Progenitor cell of endocrine pancreas (in vitro differentiated cells): ENCODE measurements around the gene STX7. TPM values are rescaled to one million over a fixed set of nuclear protein-coding genes. Genes with fewer than 3 reads are reported as not detected.

Experiments used
- DNase-seq: peaks from one replicate; pipeline ENCODE4 v3.0.0; 2021; ENCODE audit warnings: low spot score; ENCODE audit not compliant: unreplicated experiment
- H3K27ac Mint-ChIP-seq: 2 replicates; pipeline ENCODE4 v1.8.0; 2021; ENCODE audit warnings: mild to moderate bottlenecking, moderate library complexity, mixed read lengths
- H3K27me3 Mint-ChIP-seq: 2 replicates; pipeline ENCODE4 v1.8.0; 2021; ENCODE audit warnings: mixed read lengths
- H3K36me3 Mint-ChIP-seq: 2 replicates; pipeline ENCODE4 v1.8.0; 2022; ENCODE audit warnings: mixed read lengths; ENCODE audit not compliant: insufficient read depth
- H3K4me1 Mint-ChIP-seq: 2 replicates; pipeline ENCODE4 v1.8.0; 2021; ENCODE audit warnings: low read depth, mixed read lengths
- H3K4me3 Mint-ChIP-seq: 2 replicates; pipeline ENCODE4 v1.8.0; 2021; ENCODE audit warnings: low read depth, mild to moderate bottlenecking, moderate library complexity, mixed read lengths
- H3K9me3 Mint-ChIP-seq: 2 replicates; pipeline ENCODE4 v1.8.0; 2021; ENCODE audit warnings: low read depth, mixed read lengths
- total RNA-seq: library from RNA; stranded (reverse); gene quantifications from 2 replicates; pipeline ENCODE4 v1.2.1, GENCODE V29; 2021
- TF ChIP-seq, protein P1 (sequence below): fragments of 200-600 bp; sonication (generic); IDR thresholded peaks from one replicate; pipeline ENCODE4 v1.5.0; 2021; ENCODE audit warnings: antibody characterized with exemption, mild to moderate bottlenecking; ENCODE audit not compliant: unreplicated experiment

STX7 gene
- total RNA-seq, 1 donor from 2014 or later, result 40.5 TPM

DNA sequence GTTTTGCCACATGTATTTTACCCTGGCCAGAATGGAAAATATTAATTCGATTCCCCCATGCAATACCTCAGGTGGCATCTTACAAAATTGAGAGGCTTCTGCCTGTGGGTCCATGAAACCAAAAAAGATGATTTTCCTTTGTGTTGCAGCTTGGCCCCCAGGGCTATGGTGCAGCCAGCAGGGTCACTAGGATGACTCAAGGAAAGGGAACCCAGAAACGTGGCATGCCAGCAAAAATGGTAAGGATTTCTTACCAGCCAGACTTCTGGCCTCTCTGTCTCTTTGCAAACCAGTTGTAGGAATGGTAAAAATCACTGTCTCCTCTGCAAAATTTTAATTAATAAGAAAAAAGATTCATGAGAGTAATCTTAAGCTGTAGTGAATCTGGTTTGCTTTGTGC lies 13.5 kb upstream of the STX7 start:
- H3K36me3 Mint-ChIP-seq, result no peaks in the 10 kb centered on the region
- no peaks in the 10 kb centered on the region for H3K4me1 Mint-ChIP-seq
- TF ChIP-seq, protein P1, sequence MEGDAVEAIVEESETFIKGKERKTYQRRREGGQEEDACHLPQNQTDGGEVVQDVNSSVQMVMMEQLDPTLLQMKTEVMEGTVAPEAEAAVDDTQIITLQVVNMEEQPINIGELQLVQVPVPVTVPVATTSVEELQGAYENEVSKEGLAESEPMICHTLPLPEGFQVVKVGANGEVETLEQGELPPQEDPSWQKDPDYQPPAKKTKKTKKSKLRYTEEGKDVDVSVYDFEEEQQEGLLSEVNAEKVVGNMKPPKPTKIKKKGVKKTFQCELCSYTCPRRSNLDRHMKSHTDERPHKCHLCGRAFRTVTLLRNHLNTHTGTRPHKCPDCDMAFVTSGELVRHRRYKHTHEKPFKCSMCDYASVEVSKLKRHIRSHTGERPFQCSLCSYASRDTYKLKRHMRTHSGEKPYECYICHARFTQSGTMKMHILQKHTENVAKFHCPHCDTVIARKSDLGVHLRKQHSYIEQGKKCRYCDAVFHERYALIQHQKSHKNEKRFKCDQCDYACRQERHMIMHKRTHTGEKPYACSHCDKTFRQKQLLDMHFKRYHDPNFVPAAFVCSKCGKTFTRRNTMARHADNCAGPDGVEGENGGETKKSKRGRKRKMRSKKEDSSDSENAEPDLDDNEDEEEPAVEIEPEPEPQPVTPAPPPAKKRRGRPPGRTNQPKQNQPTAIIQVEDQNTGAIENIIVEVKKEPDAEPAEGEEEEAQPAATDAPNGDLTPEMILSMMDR, result no peak
- DNase-seq, result no peak
- H3K9me3 Mint-ChIP-seq, result no peaks in the 10 kb centered on the region
- no peak overlapping the region for H3K27ac Mint-ChIP-seq
- H3K4me3 Mint-ChIP-seq, result no peak overlapping the region
- H3K27me3 Mint-ChIP-seq, result peaks cover 3% of the 10 kb centered on the region

DNA sequence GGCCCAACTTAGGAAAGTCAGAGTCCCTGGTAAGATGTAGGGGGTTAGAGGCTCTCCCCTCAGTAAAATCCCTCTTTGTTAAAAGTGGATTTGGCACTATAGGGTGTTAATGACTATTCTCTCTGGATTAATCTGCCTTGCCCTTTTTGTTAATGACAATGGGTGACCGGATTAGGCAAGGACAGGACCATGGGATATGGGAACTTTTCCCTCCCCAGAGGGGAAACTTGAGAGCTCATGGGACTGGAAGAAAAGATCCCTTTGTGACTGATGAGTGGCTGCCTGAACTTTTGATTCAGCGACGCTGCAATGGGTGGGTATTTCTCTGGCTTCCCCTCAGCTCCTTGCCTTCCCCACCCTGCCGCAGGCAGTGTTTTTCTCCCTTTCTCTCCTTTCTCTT lies 12.9 kb upstream of the STX7 start:
- Mint-ChIP-seq H3K9me3 (no peaks in the 10 kb centered on the region), H3K36me3 (no peaks in the 10 kb centered on the region), H3K27ac (no peak overlapping the region), H3K27me3 (peaks cover 3% of the 10 kb centered on the region), H3K4me1 (no peaks in the 10 kb centered on the region), H3K4me3 (no peak overlapping the region)
- TF ChIP-seq, protein P1, result no peak
- no peak for DNase-seq

DNA sequence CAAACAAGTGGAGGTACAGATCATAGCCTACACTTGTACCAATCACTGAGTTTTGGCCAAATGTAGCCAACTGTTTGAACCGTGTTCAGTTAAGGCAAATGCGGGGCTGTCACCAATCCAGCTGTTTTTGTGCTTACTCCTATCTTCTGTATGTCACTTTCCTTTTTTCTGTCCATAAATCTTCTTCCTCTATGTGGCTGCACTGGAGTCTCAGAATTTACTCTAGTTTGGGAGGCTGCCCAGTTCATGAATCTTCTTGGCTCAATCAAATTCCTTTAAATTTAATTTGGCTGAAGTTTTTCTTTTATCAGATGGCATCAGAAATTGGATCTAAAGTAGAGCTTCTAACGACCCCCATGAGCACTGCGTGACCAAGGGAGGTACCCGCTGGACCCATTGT lies 11.7 kb upstream of the STX7 start:
- Mint-ChIP-seq H3K36me3 (no peaks in the 10 kb centered on the region), H3K27me3 (peaks cover 3% of the 10 kb centered on the region), H3K9me3 (no peaks in the 10 kb centered on the region), H3K4me1 (no peaks in the 10 kb centered on the region), H3K27ac (no peak overlapping the region), H3K4me3 (no peak overlapping the region)
- no peak for DNase-seq
- TF ChIP-seq, protein P1, result no peak

DNA sequence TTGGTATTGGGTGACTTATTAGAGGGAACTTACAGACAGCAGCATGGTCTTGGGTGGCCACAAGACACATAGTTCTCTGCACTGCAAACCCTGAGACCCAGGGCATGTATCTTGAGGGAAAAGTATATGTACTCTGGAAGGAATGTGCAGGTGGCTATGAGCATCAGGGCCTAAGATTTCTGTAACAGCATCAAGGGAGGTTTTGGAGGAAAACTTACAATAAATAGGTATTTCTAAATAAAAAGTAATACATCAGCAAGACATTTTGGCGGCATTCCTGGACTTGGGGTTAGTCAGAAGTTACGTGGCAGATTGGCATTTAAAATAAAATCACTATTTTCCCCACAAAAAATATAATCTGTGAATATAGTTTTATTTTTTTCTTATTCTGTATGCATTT lies 8.0 kb upstream of the STX7 start:
- H3K36me3 Mint-ChIP-seq, result no peaks in the 10 kb centered on the region
- H3K4me1 Mint-ChIP-seq, result no peaks in the 10 kb centered on the region
- H3K27me3 Mint-ChIP-seq, result peaks cover 4% of the 10 kb centered on the region
- no peak for DNase-seq
- TF ChIP-seq, protein P1, result no peak
- H3K27ac Mint-ChIP-seq, result no peak overlapping the region
- H3K9me3 Mint-ChIP-seq, result no peaks in the 10 kb centered on the region
- no peak overlapping the region for H3K4me3 Mint-ChIP-seq

DNA sequence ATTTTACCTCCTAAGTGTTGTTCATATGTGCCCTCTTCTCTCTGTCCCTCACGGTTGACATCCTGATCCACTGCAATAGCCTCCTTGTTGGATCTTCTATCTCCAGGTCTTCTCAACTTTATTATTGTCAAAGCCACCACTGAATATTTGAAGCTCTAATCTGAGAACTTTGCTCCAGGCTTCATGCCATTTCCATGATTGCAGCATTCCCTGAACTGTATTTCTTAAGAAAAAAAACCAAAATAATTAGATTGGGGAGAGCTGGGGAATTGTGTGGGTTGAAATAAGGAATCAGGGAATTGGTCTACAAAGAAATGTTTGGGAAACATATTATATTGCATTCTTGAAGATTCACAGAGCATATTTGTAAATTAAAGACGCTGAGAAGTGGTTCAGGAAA lies 2.5 kb upstream of the STX7 start:
- Mint-ChIP-seq H3K9me3 (no peaks in the 10 kb centered on the region), H3K4me1 (peaks cover 23% of the 10 kb centered on the region), H3K4me3 (no peak overlapping the region), H3K36me3 (no peaks in the 10 kb centered on the region), H3K27me3 (peaks cover 9% of the 10 kb centered on the region), H3K27ac (no peak overlapping the region)
- TF ChIP-seq, protein P1, result no peak
- no peak for DNase-seq
